Measurements from ENCODE around the gene CHST15.
"Not testable (repeated sequence)": the region's sequence is repeated elsewhere in the genome, so short reads cannot be mapped to it uniquely, and the experiment has no call there.

CHST15 gene

DNA sequence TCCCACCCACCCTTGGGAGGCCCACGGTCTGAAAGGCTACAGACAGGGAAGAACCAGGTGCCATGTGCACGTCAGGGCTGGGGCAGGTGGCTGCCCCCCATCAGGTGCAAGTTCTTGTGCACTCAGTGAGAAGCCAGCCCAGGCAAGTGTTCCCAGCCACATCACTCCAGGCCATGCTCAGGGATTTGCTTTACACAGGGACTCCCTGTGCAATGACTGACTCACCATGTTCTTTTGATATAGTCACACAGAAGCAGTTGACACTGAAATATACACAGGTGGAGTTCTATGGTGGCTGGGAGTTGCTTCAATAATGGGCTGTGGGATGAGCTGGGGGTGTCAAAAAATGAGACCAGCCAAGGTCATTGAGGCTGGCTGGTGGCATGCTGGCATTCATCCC is 8.0 kb upstream of the CHST15 start:
- Histone ChIP-seq H3K36me3 (ENCODE audit: insufficient read depth, low read length) (no peaks in the 10 kb centered on the region), H3K4me2 (ENCODE audit: low read depth, low read length, poor library complexity, severe bottlenecking) (no peak overlapping the region), H3F3A (ENCODE audit: low read depth) (no peaks in the 10 kb centered on the region), H3K4me3 (ENCODE audit: low read length, poor library complexity, severe bottlenecking) (no peak overlapping the region), H3K9me3 (ENCODE audit: insufficient read depth, low read depth, low read length) (no peaks in the 10 kb centered on the region), H3K9ac (ENCODE audit: low read depth, low read length, poor library complexity, severe bottlenecking) (no peak overlapping the region), H4K20me1 (ENCODE audit: insufficient read depth, low read length, poor library complexity, severe bottlenecking) (no peaks in the 10 kb centered on the region), H3K9me2 (replicated peaks; ENCODE audit: low read depth, low read length) (no peaks in the 10 kb centered on the region), H3K4me1 (ENCODE audit: insufficient read depth, low read length, poor library complexity, severe bottlenecking) (no peaks in the 10 kb centered on the region), H3K27me3 (ENCODE audit: insufficient read depth, low read length, poor library complexity, severe bottlenecking) (no peaks in the 10 kb centered on the region), H2AFZ (ENCODE audit: low read length) (no peak overlapping the region), H3K79me2 (ENCODE audit: insufficient read depth, low read length) (no peaks in the 10 kb centered on the region)
- no peak for TF ChIP-seq EZH2phosphoT487 (IDR thresholded peaks at IDR 0.05; ENCODE audit: borderline replicate concordance)

DNA sequence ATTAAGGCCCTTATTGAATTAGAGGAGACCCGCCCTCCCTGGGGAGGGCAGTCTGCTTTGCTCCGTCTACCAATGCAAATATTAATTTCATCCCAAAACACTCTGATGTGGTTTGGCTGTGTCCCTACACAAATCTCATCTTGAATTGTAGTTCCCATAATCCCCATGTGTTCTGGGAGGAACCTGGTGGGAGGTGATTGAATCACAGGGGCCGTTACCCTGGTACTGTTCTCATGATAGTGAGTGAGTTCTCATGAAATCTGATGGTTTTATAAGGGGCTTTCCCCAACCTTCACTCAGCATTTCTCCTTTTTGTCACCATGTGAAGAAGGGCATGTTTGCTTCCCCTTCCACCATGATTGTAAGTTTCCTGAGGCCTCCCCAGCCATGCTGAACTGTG is 7.3 kb upstream of the CHST15 start:
- not testable (repeated sequence) for H3K9me2 ChIP-seq (replicated peaks; ENCODE audit: low read depth, low read length); H3K36me3 ChIP-seq (ENCODE audit: insufficient read depth, low read length); H3K4me1 ChIP-seq (ENCODE audit: insufficient read depth, low read length, poor library complexity, severe bottlenecking); H4K20me1 ChIP-seq (ENCODE audit: insufficient read depth, low read length, poor library complexity, severe bottlenecking); H3K9me3 ChIP-seq (ENCODE audit: insufficient read depth, low read depth, low read length); H3K79me2 ChIP-seq (ENCODE audit: insufficient read depth, low read length); H3K27me3 ChIP-seq (ENCODE audit: insufficient read depth, low read length, poor library complexity, severe bottlenecking); H3K9ac ChIP-seq (ENCODE audit: low read depth, low read length, poor library complexity, severe bottlenecking); H3K4me3 ChIP-seq (ENCODE audit: low read length, poor library complexity, severe bottlenecking); H3F3A ChIP-seq (ENCODE audit: low read depth); H3K4me2 ChIP-seq (ENCODE audit: low read depth, low read length, poor library complexity, severe bottlenecking); H2AFZ ChIP-seq (ENCODE audit: low read length)

DNA sequence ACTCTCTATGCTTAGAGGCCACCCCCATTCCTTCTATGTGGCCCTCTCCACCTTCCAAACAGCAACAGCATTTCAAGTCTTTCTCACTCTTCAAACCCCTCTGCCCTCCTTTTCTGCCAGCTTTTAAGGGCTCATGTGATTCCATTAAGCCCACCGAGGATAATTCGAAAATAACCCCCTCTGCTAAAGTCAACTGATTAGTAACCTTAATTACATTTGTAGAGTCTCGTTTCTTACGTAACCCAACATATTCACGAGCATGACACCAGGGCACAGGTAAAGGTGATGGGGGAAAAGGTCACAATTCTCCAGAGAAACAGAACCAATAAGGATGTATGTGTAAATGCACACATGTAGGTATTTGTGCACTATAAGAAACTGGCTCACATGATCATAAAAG is 6.7 kb upstream of the CHST15 start:
- Histone ChIP-seq H3K9me2 (replicated peaks; ENCODE audit: low read depth, low read length) (no peaks in the 10 kb centered on the region), H2AFZ (ENCODE audit: low read length) (no peak overlapping the region), H3K79me2 (ENCODE audit: insufficient read depth, low read length) (no peaks in the 10 kb centered on the region), H3K4me3 (ENCODE audit: low read length, poor library complexity, severe bottlenecking) (no peak overlapping the region), H3K4me1 (ENCODE audit: insufficient read depth, low read length, poor library complexity, severe bottlenecking) (no peaks in the 10 kb centered on the region), H4K20me1 (ENCODE audit: insufficient read depth, low read length, poor library complexity, severe bottlenecking) (no peaks in the 10 kb centered on the region), H3K27me3 (ENCODE audit: insufficient read depth, low read length, poor library complexity, severe bottlenecking) (no peaks in the 10 kb centered on the region), H3K4me2 (ENCODE audit: low read depth, low read length, poor library complexity, severe bottlenecking) (no peak overlapping the region), H3K9ac (ENCODE audit: low read depth, low read length, poor library complexity, severe bottlenecking) (no peak overlapping the region), H3F3A (ENCODE audit: low read depth) (no peaks in the 10 kb centered on the region), H3K36me3 (ENCODE audit: insufficient read depth, low read length) (no peaks in the 10 kb centered on the region), H3K9me3 (ENCODE audit: insufficient read depth, low read depth, low read length) (no peaks in the 10 kb centered on the region)
- TF ChIP-seq, protein P1, sequence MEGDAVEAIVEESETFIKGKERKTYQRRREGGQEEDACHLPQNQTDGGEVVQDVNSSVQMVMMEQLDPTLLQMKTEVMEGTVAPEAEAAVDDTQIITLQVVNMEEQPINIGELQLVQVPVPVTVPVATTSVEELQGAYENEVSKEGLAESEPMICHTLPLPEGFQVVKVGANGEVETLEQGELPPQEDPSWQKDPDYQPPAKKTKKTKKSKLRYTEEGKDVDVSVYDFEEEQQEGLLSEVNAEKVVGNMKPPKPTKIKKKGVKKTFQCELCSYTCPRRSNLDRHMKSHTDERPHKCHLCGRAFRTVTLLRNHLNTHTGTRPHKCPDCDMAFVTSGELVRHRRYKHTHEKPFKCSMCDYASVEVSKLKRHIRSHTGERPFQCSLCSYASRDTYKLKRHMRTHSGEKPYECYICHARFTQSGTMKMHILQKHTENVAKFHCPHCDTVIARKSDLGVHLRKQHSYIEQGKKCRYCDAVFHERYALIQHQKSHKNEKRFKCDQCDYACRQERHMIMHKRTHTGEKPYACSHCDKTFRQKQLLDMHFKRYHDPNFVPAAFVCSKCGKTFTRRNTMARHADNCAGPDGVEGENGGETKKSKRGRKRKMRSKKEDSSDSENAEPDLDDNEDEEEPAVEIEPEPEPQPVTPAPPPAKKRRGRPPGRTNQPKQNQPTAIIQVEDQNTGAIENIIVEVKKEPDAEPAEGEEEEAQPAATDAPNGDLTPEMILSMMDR (conservative IDR thresholded peaks at IDR 0.05; ENCODE audit: low read length) = no peak
- no peak for TF ChIP-seq EZH2phosphoT487 (IDR thresholded peaks at IDR 0.05; ENCODE audit: borderline replicate concordance)

DNA sequence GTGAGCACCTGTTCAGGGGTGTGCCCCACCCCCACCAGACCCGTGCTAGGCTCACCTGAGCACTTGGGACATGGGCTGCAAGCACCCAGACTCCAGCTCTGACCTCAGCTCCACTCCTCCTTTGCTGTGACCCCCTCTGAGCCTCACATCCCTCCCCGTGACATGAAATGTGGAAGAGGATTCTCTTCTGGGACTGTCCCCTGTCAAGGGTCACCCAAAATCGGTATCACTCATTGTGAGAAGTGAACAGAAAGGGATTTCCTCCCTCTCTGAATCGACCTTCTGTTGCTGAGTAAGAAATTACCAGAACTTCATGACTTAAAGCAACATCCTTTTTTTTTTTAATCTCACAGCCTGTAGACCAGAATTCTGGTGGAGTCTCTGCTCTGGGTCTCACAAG is 6.2 kb upstream of the CHST15 start:
- Histone ChIP-seq H3F3A (ENCODE audit: low read depth) (no peaks in the 10 kb centered on the region), H3K9me2 (replicated peaks; ENCODE audit: low read depth, low read length) (no peaks in the 10 kb centered on the region), H3K27me3 (ENCODE audit: insufficient read depth, low read length, poor library complexity, severe bottlenecking) (no peaks in the 10 kb centered on the region), H3K9me3 (ENCODE audit: insufficient read depth, low read depth, low read length) (no peaks in the 10 kb centered on the region), H3K79me2 (ENCODE audit: insufficient read depth, low read length) (no peaks in the 10 kb centered on the region), H3K4me2 (ENCODE audit: low read depth, low read length, poor library complexity, severe bottlenecking) (no peak overlapping the region), H3K9ac (ENCODE audit: low read depth, low read length, poor library complexity, severe bottlenecking) (no peak overlapping the region), H3K4me3 (ENCODE audit: low read length, poor library complexity, severe bottlenecking) (no peak overlapping the region), H4K20me1 (ENCODE audit: insufficient read depth, low read length, poor library complexity, severe bottlenecking) (no peaks in the 10 kb centered on the region), H2AFZ (ENCODE audit: low read length) (no peak overlapping the region), H3K36me3 (ENCODE audit: insufficient read depth, low read length) (no peaks in the 10 kb centered on the region), H3K4me1 (ENCODE audit: insufficient read depth, low read length, poor library complexity, severe bottlenecking) (no peaks in the 10 kb centered on the region)
- TF ChIP-seq, protein P1 (conservative IDR thresholded peaks at IDR 0.05; ENCODE audit: low read length) = no peak
- no peak for TF ChIP-seq EZH2phosphoT487 (IDR thresholded peaks at IDR 0.05; ENCODE audit: borderline replicate concordance)

Data from Loucy (cell line).